Pancreas (tissue), 10 donors: ENCODE data around the gene S100A1. TPM values are rescaled to one million over a fixed set of nuclear protein-coding genes. Genes with fewer than 3 reads are reported as not detected.
"Not testable (repeated sequence)": the region's sequence is repeated elsewhere in the genome, so short reads cannot be mapped to it uniquely, and the experiment has no call there.

ENCODE experiments used
- ATAC-seq, 4 donors: fragments of 200-7000 bp; cut with Tn5 transposase; one replicate each; pipeline versions ENCODE4 v1.8.0 to v1.9.1; 2020; ENCODE audit warnings: mild to moderate bottlenecking in 4 of 4, moderate library complexity in 4 of 4
- DNase-seq, 6 donors: peaks; one replicate each; pipeline ENCODE4 v3.0.0-alpha.2; 2020
- FAIRE-seq: peaks from 2 replicates; lab custom pipeline; 2012; peaks lifted over from hg19 to GRCh38; lab: Jason Lieb, UNC
- H3K27ac ChIP-seq, 4 donors: fragments of 200-600 bp; sonication (generic); 1 replicate in 3 of 4; 2 replicates in 1 of 4; pipeline versions ENCODE4 v1.5.0 to v1.8.0; 2020
- H3K27me3 ChIP-seq, 4 donors: fragments of 200-600 bp; one replicate each; pipeline ENCODE4 v1.8.0; 2021
- H3K36me3 ChIP-seq, 3 donors: fragments of 200-600 bp; sonication (generic) in 1 of 3; one replicate each; pipeline versions ENCODE4 v1.5.0 to v1.8.0; 2020 to 2021
- H3K4me1 ChIP-seq, 3 donors: fragments of 200-600 bp; one replicate each; pipeline ENCODE4 v1.8.0; 2021
- H3K4me3 ChIP-seq, 4 donors: fragments of 200-600 bp; sonication (generic) in 2 of 4; one replicate each; pipeline versions ENCODE4 v1.5.0 to v1.8.0; 2020 to 2021
- H3K9me3 ChIP-seq, 4 donors: fragments of 200-600 bp; one replicate each; pipeline ENCODE4 v1.8.0; 2021
- WGBS, 2 donors: extraction: QIAGEN DNeasy Blood & Tissue Kit; methylation state at CpG; one replicate each; pipeline ENCODE4 v1.1.7; 2013; 5-methylcytosine and 5-hydroxymethylcytosine counted together
- intact Hi-C, 3 donors: fragments of 100-400 bp; cut with DNase I; formaldehyde crosslinking; loops; one replicate each; pipeline versions ENCODE4 v1.11.1 to v1.14.2; 2022
- polyA plus RNA-seq, 2 donors: library from polyadenylated mRNA; stranded (reverse); fragments of 200-250 nt; gene quantifications; one replicate each; pipeline ENCODE4 v1.2.3, GENCODE V29; 2013
- total RNA-seq, 6 donors: library from RNA; stranded (reverse); fragmentation: NEBNext Ultra II Directional in 4 of 6; extraction: Animal tissue kit (Norgen Biotek cat#: 25700) in 4 of 6; gene quantifications; one replicate each; pipeline versions ENCODE4 v1.2.1 to v1.2.4, GENCODE V29; 2021 to 2023
- TF ChIP-seq, protein P1 (sequence below), 4 donors: fragments of 200-600 bp; sonication (generic) in 3 of 4; IDR thresholded peaks; one replicate each; pipeline versions ENCODE4 v1.5.0 to v1.8.0; 2021; ENCODE audit warnings: antibody characterized with exemption in 4 of 4
- donor health status: healthy with polysubstance abuse.
- donor health status: DM: no; HTN: no; CAD: no; lungs with moderate emphysema.
- donor health status: DM: no; HTN: no; CAD: no.
- donor health status: control.
- donor health status: control.
- donor health status: Bipolar disorder and iron deficiency.
- donor health status: DM: yes; HTN: yes; CAD: no.
- donor health status: DM: no; HTN: no; CAD: no.
- donor health status: DM: no; HTN: no; CAD: no.
- donor health status: DM: yes; HTN: yes; CAD: no.

Gene S100A1
- total and polyA plus RNA-seq, 8 donors = 1.9 to 14.0 (median 4.0) TPM

- no peak for ATAC-seq
Observed at GRCh38 chr1:153669606-153670005, 41.4 kb downstream of the S100A1 start.

GRCh38 chr1:153670257-153670858, 42.1 kb downstream of the S100A1 start:
- peaks cover 4 to 35% (median 27%) of the 10 kb centered on the region in 3 donors for H3K36me3 ChIP-seq
- H3K4me1 ChIP-seq = peaks cover 10 to 20% (median 19%) of the 10 kb centered on the region in 3 donors
- WGBS, 2 donors = 1% methylated on average over 22 of the region's 22 CpGs
- TF ChIP-seq, protein P1, sequence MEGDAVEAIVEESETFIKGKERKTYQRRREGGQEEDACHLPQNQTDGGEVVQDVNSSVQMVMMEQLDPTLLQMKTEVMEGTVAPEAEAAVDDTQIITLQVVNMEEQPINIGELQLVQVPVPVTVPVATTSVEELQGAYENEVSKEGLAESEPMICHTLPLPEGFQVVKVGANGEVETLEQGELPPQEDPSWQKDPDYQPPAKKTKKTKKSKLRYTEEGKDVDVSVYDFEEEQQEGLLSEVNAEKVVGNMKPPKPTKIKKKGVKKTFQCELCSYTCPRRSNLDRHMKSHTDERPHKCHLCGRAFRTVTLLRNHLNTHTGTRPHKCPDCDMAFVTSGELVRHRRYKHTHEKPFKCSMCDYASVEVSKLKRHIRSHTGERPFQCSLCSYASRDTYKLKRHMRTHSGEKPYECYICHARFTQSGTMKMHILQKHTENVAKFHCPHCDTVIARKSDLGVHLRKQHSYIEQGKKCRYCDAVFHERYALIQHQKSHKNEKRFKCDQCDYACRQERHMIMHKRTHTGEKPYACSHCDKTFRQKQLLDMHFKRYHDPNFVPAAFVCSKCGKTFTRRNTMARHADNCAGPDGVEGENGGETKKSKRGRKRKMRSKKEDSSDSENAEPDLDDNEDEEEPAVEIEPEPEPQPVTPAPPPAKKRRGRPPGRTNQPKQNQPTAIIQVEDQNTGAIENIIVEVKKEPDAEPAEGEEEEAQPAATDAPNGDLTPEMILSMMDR (IDR thresholded peaks at IDR 0.05) = no peak
- peak; percentile 6 to 23 (median 20) for ATAC-seq
- peak in 1 of 6 donors; percentile 65 for DNase-seq
- H3K27me3 ChIP-seq = no peaks in the 10 kb centered on the region
- H3K4me3 ChIP-seq = peak overlapping the region; percentile 52 to 88 (median 78)
- no peaks in the 10 kb centered on the region for H3K9me3 ChIP-seq
- no peak for FAIRE-seq
- H3K27ac ChIP-seq = peak overlapping the region; percentile 32 to 80 (median 50)
- intact Hi-C loops = no loop called here

More at GRCh38 chr1:153669606-153670005, 41.4 kb downstream of the S100A1 start:
- peaks cover 10 to 20% (median 19%) of the 10 kb centered on the region in 3 donors for H3K4me1 ChIP-seq
- H3K27ac ChIP-seq = no peak overlapping the region
- TF ChIP-seq, protein P1 (IDR thresholded peaks at IDR 0.05) = no peak
- DNase-seq (no peak), FAIRE-seq (no peak)
- H3K4me3 ChIP-seq = peak overlapping the region in 3 of 4 donors; percentile 52 to 88 (median 85)
- no peaks in the 10 kb centered on the region for H3K27me3 ChIP-seq
- H3K9me3 ChIP-seq = no peaks in the 10 kb centered on the region
- intact Hi-C loops = no loop called here
- WGBS, 2 donors = 50 to 75% methylated on average over 6 of the region's 6 CpGs
- peaks cover 4 to 42% (median 32%) of the 10 kb centered on the region in 3 donors for H3K36me3 ChIP-seq

DNA sequence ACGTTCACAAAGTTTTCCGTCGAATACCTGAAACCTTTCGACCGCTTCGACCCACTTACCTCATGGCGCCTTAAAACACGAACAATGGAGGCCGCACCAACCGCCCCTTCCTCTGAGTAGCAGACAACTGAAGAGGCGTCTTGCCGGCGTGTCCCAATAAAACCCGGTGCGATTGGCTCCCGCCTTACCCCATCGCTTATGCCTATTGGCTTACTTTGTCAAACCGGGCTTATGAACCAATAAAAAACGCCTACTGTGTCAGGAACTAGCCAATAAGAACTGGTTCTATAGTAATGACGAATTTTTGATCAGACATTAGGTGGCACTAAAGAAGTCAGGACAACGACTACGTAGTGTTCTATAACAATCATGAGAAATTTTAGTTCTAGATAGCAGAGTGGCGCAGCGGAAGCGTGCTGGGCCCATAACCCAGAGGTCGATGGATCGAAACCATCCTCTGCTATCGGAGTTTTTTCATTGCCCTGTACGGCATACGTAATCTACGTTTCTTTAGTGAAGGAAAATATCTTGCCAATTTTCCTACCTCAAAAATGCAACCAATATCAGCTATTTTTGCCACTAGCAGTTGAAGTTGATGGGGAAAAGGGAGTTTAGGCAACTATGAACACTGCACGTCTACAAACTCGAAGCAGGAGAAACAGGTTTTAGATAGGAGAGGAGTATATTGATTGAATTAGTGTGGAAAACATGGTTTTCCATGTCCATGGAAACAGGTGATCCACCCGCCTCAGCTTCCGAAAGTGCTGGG, 42.8 kb downstream of the S100A1 start, which contains the start of gene ILF2:
TSS of gene ILF2 (minus strand) at position 135 of the 769 bp plus-strand sequence. CDS start at position 64, 71 bp downstream.
- peak; percentile 90 to 96 (median 92) for ATAC-seq
- intact Hi-C loops = no loop called here

DNA sequence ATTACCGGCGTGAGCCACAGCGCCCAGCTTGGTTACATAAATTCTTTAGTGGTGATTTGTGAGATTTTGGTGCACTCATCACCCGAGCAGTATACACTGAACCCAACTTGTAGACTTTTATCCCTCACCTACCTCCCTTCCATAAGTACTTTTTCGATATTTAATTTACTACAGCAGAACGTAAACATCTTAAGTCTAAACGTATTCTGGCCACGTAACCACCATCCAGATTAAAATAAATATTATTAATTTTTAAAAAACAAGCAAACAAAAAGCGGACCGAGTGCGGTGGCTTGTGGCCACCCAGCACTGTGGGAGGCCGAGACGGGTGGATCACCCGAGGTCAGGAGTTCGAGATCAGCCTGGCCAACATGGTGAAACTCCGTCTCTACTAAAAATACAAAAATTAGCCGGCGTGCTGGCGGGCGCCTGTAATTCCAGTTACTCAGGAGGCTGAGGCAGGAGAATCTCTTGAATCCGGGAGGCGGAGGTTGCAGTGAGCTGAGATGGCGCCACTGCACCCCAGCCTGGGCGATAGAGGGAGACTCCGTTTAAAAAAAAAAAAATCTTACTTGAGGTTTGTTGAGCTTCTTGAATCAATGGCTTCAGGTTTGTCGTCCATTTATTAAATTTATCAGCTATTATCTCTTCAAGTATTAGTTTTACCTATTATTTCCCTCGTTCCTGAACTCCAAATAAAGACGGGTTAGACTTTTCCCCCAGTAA, 43.6 kb downstream of the S100A1 start:
- FAIRE-seq, H3K9me3 ChIP-seq, H3K27me3 ChIP-seq, intact Hi-C loops: not testable (repeated sequence)
- H3K4me3 ChIP-seq = peak overlapping the region; percentile 11 to 49 (median 38)
- H3K27ac ChIP-seq = peak overlapping the region; percentile 78 to 93 (median 88)
- peaks cover 4 to 20% (median 17%) of the 10 kb centered on the region in 3 donors for H3K36me3 ChIP-seq
- 5 to 8% methylated on average over 28 of the region's 28 CpGs for WGBS, 2 donors
- ATAC-seq (peak; percentile 6 to 26 (median 24)), DNase-seq (peak in 2 of 6 donors; percentile 51 to 57)
- H3K4me1 ChIP-seq = peaks cover 10 to 20% (median 19%) of the 10 kb centered on the region in 3 donors

More for the DNA sequence above, 42.8 kb downstream of the S100A1 start, which contains the start of gene ILF2:
- WGBS, 2 donors = 0 to 1% methylated on average over 35 of the region's 35 CpGs
- peaks cover 10 to 20% (median 19%) of the 10 kb centered on the region in 3 donors for H3K4me1 ChIP-seq
- H3K4me3 ChIP-seq = peak within 1 kb of the TSS; percentile 52 to 88 (median 78)
- no peaks in the 10 kb centered on the region for H3K9me3 ChIP-seq
- DNase-seq = peak; percentile 94 to 98 (median 97)
- no peaks in the 10 kb centered on the region for H3K27me3 ChIP-seq
- peak within 1 kb of the TSS; percentile 78 to 93 (median 88) for H3K27ac ChIP-seq
- FAIRE-seq = peak; percentile 98
- TF ChIP-seq, protein P1 (IDR thresholded peaks at IDR 0.05) = no peak
- H3K36me3 ChIP-seq = peaks cover 4 to 28% (median 22%) of the 10 kb centered on the region in 3 donors

DNA sequence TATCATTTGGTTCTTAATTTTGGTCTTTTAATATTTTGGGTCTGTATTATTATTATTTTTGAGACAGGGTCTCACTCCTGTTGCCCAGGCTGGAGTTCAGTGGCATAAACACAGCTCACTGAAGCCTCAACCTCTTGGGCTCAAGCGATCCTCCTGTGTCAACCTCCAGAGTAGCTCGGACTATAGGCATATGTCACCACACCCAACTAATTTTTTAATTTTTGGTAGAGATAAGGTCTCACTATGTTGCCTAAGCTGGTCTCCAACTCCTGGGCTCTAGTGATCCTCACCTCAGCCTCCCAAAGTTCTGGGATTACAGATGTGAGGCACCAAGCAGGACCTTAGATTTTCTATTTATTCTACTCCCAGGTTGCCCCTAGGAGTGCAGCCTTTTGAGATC, 45.3 kb downstream of the S100A1 start:
- DNase-seq = no peak
- peaks cover 0 to 6% (median 0%) of the 10 kb centered on the region in 3 donors for H3K36me3 ChIP-seq
- no peaks in the 10 kb centered on the region for H3K27me3 ChIP-seq
- no peak for ATAC-seq
- no peaks in the 10 kb centered on the region for H3K9me3 ChIP-seq
- WGBS, 2 donors = 94% methylated on average over 2 of the region's 2 CpGs
- TF ChIP-seq, protein P1 (IDR thresholded peaks at IDR 0.05) = no peak
- peaks cover 10 to 22% (median 22%) of the 10 kb centered on the region in 3 donors for H3K4me1 ChIP-seq
- FAIRE-seq = no peak
- intact Hi-C loops = no loop called here
- H3K4me3 ChIP-seq = no peak overlapping the region
- H3K27ac ChIP-seq = no peak overlapping the region
